Measurements from ENCODE around the gene COG5.

GRCh38 chr7:107219563-107220244 lies 344.0 kb downstream of the COG5 start:
- TF ChIP-seq CTCF (IDR thresholded peaks at IDR 0.05; ENCODE audit: control extremely low read depth in 1 of 3, insufficient read depth in 1 of 3, low read depth in 1 of 3, low read length in 3 of 3), result no peak
- no peak for TF ChIP-seq FOSL1 (IDR thresholded peaks at IDR 0.05; ENCODE audit: insufficient read depth, low read depth, low read length)
- no peak for TF ChIP-seq POLR2AphosphoS5 (IDR thresholded peaks at IDR 0.05; ENCODE audit: low read depth, low read length)
- TF ChIP-seq KDM1A (IDR thresholded peaks at IDR 0.05; ENCODE audit: borderline replicate concordance, low read length), result no peak
- TF ChIP-seq NRF1 (IDR thresholded peaks at IDR 0.05; ENCODE audit: low read depth, low read length), result no peak
- no peak for TF ChIP-seq POLR2A (IDR thresholded peaks at IDR 0.05; ENCODE audit: control extremely low read depth in 1 of 2, low read depth in 2 of 2, low read length in 2 of 2)
- no peak for TF ChIP-seq EZH2 (IDR thresholded peaks at IDR 0.05; ENCODE audit: low read depth, low read length, severe bottlenecking)
- no peak for TF ChIP-seq SIN3A (conservative IDR thresholded peaks at IDR 0.05 in 1 of 2, IDR thresholded peaks at IDR 0.05 in 1 of 2; ENCODE audit: low read depth in 1 of 2, low read length in 2 of 2)
- no peak for TF ChIP-seq TCF12 (IDR thresholded peaks at IDR 0.05; ENCODE audit: low read depth, low read length)
- TF ChIP-seq RAD21 (IDR thresholded peaks at IDR 0.05 in 1 of 2, conservative IDR thresholded peaks at IDR 0.05 in 1 of 2; ENCODE audit: low read depth in 2 of 2, low read length in 2 of 2), result no peak
- TF ChIP-seq JUND (IDR thresholded peaks at IDR 0.05; ENCODE audit: low read length), result no peak
- TF ChIP-seq PHF8 (conservative IDR thresholded peaks at IDR 0.05; ENCODE audit: low read depth, low read length), result no peak
- no peak for TF ChIP-seq RFX5 (IDR thresholded peaks at IDR 0.05; ENCODE audit: borderline replicate concordance, low read depth, low read length)
- no peak for TF ChIP-seq USF2 (IDR thresholded peaks at IDR 0.05; ENCODE audit: low read length)
